Liver (tissue), 9 donors: ENCODE measurements around the gene SLC51B. TPM values are rescaled to one million over a fixed set of nuclear protein-coding genes. Genes with fewer than 3 reads are reported as not detected.
"Not testable (repeated sequence)": the region's sequence is repeated elsewhere in the genome, so short reads cannot be mapped to it uniquely, and the experiment has no call there.

Source experiments
- DNase-seq: peaks from one replicate; pipeline ENCODE4 v3.0.0-alpha.2; 2017; ENCODE audit warnings: low spot score
- H3K27ac ChIP-seq, 2 donors: one replicate each; pipeline ENCODE4 v1.7.0; 2013; ENCODE audit warnings: inconsistent platforms in 2 of 2, low read length in 2 of 2, control low read depth in 1 of 2, low read depth in 1 of 2, mild to moderate bottlenecking in 1 of 2
- H3K27me3 ChIP-seq, 4 donors: one replicate each; pipeline versions ENCODE4 v1.6.1 to v1.7.0; 2013; ENCODE audit warnings: low read length in 3 of 4, inconsistent platforms in 1 of 4, mild to moderate bottlenecking in 1 of 4, moderate library complexity in 1 of 4; ENCODE audit not compliant: control insufficient read depth in 4 of 4, insufficient read depth in 4 of 4
- H3K36me3 ChIP-seq, 4 donors: one replicate each; pipeline versions ENCODE4 v1.6.1 to v1.7.0; 2013; ENCODE audit warnings: low read length in 3 of 4, mild to moderate bottlenecking in 3 of 4, low read depth in 1 of 4, moderate library complexity in 1 of 4; ENCODE audit not compliant: control insufficient read depth in 4 of 4, insufficient read depth in 3 of 4
- H3K4me1 ChIP-seq, 4 donors: one replicate each; pipeline versions ENCODE4 v1.6.1 to v1.7.0; 2013; ENCODE audit warnings: low read length in 3 of 4, mild to moderate bottlenecking in 3 of 4, moderate library complexity in 1 of 4; ENCODE audit not compliant: control insufficient read depth in 4 of 4, insufficient read depth in 4 of 4
- H3K4me3 ChIP-seq, 3 donors: one replicate each; pipeline versions ENCODE4 v1.6.1 to v1.7.0; 2013; ENCODE audit warnings: low read length in 3 of 3, control low read depth in 1 of 3, low read depth in 1 of 3, mild to moderate bottlenecking in 1 of 3
- H3K9ac ChIP-seq, 2 donors: one replicate each; pipeline ENCODE4 v1.7.0; 2013; ENCODE audit warnings: low read length in 2 of 2, mild to moderate bottlenecking in 2 of 2, moderate library complexity in 2 of 2, control low read depth in 1 of 2, low read depth in 1 of 2
- H3K9me3 ChIP-seq, 4 donors: one replicate each; pipeline versions ENCODE4 v1.6.1 to v1.7.0; 2013; ENCODE audit warnings: low read length in 3 of 4; ENCODE audit not compliant: control insufficient read depth in 4 of 4
- CTCF ChIP-seq: fragments of 150-350 bp; IDR thresholded peaks from 2 replicates; pipeline ENCODE4 v1.5.1; 2017; ENCODE audit warnings: improper control_type of control experiment, low read depth, low read length; ENCODE audit not compliant: missing input control
- EGR1 ChIP-seq, 2 donors: IDR thresholded peaks; 2 replicates each; pipeline ENCODE4 v1.6.1; 2016 to 2018; ENCODE audit warnings: antibody characterized with exemption in 2 of 2, low read depth in 2 of 2
- FOXA1 ChIP-seq: IDR thresholded peaks from 2 replicates; pipeline ENCODE4 v1.6.1; 2016; ENCODE audit warnings: antibody characterized with exemption
- FOXA2 ChIP-seq: IDR thresholded peaks from 2 replicates; pipeline ENCODE4 v1.6.1; 2016; ENCODE audit warnings: antibody characterized with exemption
- HNF4A ChIP-seq, 2 donors: conservative IDR thresholded peaks; 2 replicates each; pipeline ENCODE4 v1.6.1; 2016; ENCODE audit warnings: antibody characterized with exemption in 2 of 2, mild to moderate bottlenecking in 2 of 2
- MAX ChIP-seq: IDR thresholded peaks from 2 replicates; pipeline ENCODE4 v1.6.1; 2016; ENCODE audit warnings: antibody characterized with exemption
- NR2F2 ChIP-seq: IDR thresholded peaks from 2 replicates; pipeline ENCODE4 v1.6.1; 2016; ENCODE audit warnings: antibody characterized with exemption
- REST ChIP-seq: IDR thresholded peaks from 2 replicates; pipeline ENCODE4 v1.6.1; 2016; ENCODE audit warnings: antibody characterized with exemption, mild to moderate bottlenecking
- RXRA ChIP-seq, 2 donors: IDR thresholded peaks; 2 replicates each; pipeline ENCODE4 v1.6.1; 2017 to 2018; ENCODE audit warnings: antibody characterized with exemption in 2 of 2, mild to moderate bottlenecking in 1 of 2
- SP1 ChIP-seq: IDR thresholded peaks from 2 replicates; pipeline ENCODE4 v1.6.1; 2018; ENCODE audit warnings: antibody characterized with exemption, mild to moderate bottlenecking
- TAF1 ChIP-seq: conservative IDR thresholded peaks from 2 replicates; pipeline ENCODE4 v1.6.1; 2016; ENCODE audit warnings: antibody characterized with exemption, mild to moderate bottlenecking
- ZBTB33 ChIP-seq: IDR thresholded peaks from 2 replicates; pipeline ENCODE4 v1.6.1; 2016; ENCODE audit warnings: antibody characterized with exemption
- WGBS: extraction: QIAGEN DNeasy Blood & Tissue Kit; methylation state at CpG from one replicate; pipeline ENCODE4 v1.1.7; 2013; 5-methylcytosine and 5-hydroxymethylcytosine counted together
- polyA plus RNA-seq, 2 donors: library from polyadenylated mRNA; stranded (reverse) in 1 of 2; unstranded in 1 of 2; fragments of 200-250 nt in 1 of 2; fragments of >200 nt in 1 of 2; fragmentation: Nextera tagmentation in 1 of 2; extraction: Ambion mirVana in 1 of 2; gene quantifications; one replicate each; pipeline versions ENCODE4 v1.2.1 to v1.2.3, GENCODE V29; 2013 to 2015
- total RNA-seq, 2 donors: library from RNA; depleted of rRNA; stranded (reverse); fragments of >200 nt; gene quantifications; one replicate each; pipeline ENCODE4 v1.2.3, GENCODE V29; 2014
- donor health status: healthy.
- donor health status: healthy.
- donor health status: healthy.
- donor health status: healthy.
- donor health status: healthy.

SLC51B gene
- total and polyA plus RNA-seq, 4 donors, result 0.25 to 2.1 (median 1.1) TPM

GRCh38 chr15:65042776-65043327 is 2.3 kb upstream of the SLC51B start:
- Histone ChIP-seq H3K4me3 (no peak overlapping the region), H3K27ac (no peak overlapping the region), H3K9me3 (no peaks in the 10 kb centered on the region), H3K36me3 (no peaks in the 10 kb centered on the region), H3K4me1 (peaks cover 3 to 19% (median 16%) of the 10 kb centered on the region in 4 donors), H3K9ac (no peak overlapping the region), H3K27me3 (no peaks in the 10 kb centered on the region)
- no peak for TF ChIP-seq TAF1
- no peak for TF ChIP-seq CTCF
- TF ChIP-seq FOXA1, result no peak
- TF ChIP-seq NR2F2, result no peak
- no peak for DNase-seq
- 72% methylated on average over 4 of the region's 4 CpGs for WGBS

GRCh38 chr15:65044218-65044617 is 969 bp upstream of the SLC51B start:
- H3K9ac ChIP-seq, H3K36me3 ChIP-seq, H3K27me3 ChIP-seq, H3K9me3 ChIP-seq, DNase-seq, H3K4me3 ChIP-seq: not testable (repeated sequence)
- H3K27ac ChIP-seq, result peak overlapping the region; percentile 95 to 98
- 28% methylated on average over 5 of the region's 5 CpGs for WGBS
- peaks cover 3 to 19% (median 16%) of the 10 kb centered on the region in 4 donors for H3K4me1 ChIP-seq
- peak; percentile 97 to 98 for TF ChIP-seq EGR1 (IDR thresholded peaks at IDR 0.05; ENCODE audit: low read depth in 2 of 2)
- TF ChIP-seq REST, result peak; percentile 35
- TF ChIP-seq MAX, result peak; percentile 23
- peak; percentile 51 for TF ChIP-seq SP1
- peak; percentile 46 to 53 for TF ChIP-seq HNF4A (conservative IDR thresholded peaks at IDR 0.05)
- peak; percentile 7 for TF ChIP-seq FOXA1
- TF ChIP-seq ZBTB33, result peak; percentile 25
- peak in 1 of 2 donors; percentile 53 for TF ChIP-seq RXRA (IDR thresholded peaks at IDR 0.05)
- TF ChIP-seq FOXA2, result peak; percentile 35
